GOT3 (cell line): Measurements from ENCODE around the gene SYT12.
"Not testable (repeated sequence)": the region's sequence is repeated elsewhere in the genome, so short reads cannot be mapped to it uniquely, and the experiment has no call there.

ENCODE experiments used
- DNase-seq: peaks from one replicate; lab custom pipeline; 2025; ENCODE audit warnings: mixed read lengths; lab: John Stamatoyannopoulos, UW

SYT12 gene

GRCh38 chr11:66996609-66997273 is 26.2 kb upstream of the SYT12 start:
- DNase-seq, result no peak

DNA sequence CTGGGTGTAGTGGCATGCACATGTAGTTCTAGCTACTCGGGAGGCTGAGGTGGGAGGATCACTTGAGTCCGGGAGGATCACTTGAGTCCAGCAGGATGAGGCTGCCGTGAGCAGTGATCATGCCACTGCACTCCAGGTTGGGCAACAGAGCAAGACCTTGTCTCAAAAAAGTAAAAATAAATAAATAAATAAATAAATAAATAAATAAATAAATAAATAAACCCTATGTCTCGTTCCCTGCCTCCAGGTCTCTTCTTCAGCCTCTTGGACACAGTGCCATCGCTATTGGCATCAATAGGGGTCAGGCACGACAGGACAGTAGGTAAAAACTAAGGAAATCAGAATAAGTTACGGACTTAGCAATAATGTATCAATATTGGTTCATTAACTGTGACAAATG is 23.4 kb upstream of the SYT12 start:
- no peak for DNase-seq

DNA sequence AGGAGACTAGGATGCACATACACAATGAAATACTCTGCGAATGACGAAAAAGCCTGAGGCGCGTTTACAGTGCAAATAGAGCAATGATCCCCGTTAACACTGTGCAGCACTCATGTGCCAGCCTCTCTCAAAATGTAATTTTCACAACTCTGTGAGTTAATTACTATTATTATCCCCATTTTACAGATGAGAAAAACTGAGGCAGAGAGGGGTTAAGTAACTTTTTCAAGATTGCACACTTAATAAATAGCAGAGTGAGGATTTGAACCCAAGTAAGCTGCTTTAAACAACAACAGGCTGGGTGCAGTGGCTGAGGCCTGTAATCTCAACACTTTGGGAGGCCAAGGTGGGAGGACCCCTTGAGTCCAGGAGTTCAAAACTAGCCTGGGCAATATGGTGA is 21.6 kb upstream of the SYT12 start:
- no peak for DNase-seq

DNA sequence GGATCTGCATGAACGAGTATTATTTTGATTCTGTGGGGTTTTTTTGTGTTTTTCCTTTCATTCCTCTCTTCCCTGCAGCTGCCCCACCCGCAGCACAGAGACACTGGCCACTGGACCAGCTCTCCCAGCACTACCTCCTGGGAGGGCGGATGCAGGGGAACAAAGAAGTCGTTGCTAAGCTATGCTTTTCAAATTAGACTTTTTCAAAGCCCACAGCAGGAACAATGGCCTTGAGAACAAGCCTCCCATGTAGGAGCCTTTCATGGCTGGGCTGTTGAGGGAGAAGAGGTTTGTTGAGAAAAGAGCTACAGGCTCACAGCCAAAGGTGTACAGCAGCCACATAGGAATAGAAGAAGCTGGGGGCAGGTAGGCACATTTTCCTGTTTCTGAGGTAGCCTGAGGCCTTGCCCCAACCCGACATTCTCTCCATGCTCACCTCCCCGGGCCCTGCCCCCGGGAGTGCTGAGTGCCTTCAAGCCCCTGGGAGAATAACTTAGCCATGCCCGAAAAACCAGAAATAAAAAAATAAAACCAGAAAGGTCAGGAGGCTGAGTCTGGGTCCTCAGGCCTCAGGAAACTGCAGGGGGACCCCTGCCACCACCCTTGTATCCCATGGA is 20.5 kb upstream of the SYT12 start:
- DNase-seq, result no peak

GRCh38 chr11:67002921-67003411 is 20.0 kb upstream of the SYT12 start:
- DNase-seq, result no peak

DNA sequence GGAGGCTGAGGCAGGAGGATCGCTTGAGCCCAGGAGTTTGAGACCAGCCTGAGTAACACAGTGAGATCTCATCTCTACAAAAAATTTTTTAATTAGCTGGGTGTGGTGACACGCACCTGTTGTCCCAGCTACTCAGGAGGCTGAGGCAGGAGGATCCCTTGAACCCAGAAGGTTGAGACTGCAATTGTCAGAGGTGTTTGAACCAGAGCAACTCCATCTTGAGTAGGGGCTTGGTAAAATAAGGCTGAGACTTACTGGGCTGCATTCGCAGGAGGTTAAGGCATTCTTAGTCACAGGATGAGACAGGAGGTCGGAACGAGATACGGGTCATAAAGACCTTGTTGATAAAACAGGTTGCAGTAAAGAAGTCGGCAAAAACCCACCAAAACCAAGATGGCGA is 17.7 kb upstream of the SYT12 start:
- DNase-seq, result not testable (repeated sequence)

GRCh38 chr11:67006029-67006884 is 16.7 kb upstream of the SYT12 start:
- DNase-seq, result no peak

DNA sequence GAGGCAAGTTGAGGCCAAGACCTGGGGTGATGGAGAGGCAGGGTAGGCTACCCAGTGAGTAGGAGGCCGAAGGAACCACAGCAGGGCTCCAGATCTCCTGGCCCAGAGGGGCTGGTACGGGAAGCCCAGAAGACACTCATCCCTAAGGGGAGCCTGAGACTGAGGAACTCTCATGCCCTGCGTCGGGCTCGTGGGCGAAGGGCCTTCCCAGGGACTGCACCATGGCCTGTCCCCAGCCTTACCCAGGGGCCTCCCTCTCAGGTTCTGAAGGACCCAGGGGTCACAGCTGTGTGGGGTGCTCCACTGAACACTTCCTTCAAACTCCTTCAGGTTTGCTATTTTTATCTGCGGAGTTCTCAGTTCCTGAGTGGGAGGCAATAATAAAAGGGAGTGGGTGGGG is 15.8 kb upstream of the SYT12 start:
- no peak for DNase-seq

GRCh38 chr11:67010296-67010905 is 12.5 kb upstream of the SYT12 start:
- DNase-seq, result no peak

- no peak for DNase-seq
These were observed 9.4 kb upstream of the SYT12 start for GRCh38 chr11:67013511-67014045.

GRCh38 chr11:67014343-67014742 is 8.6 kb upstream of the SYT12 start:
- no peak for DNase-seq

- DNase-seq, result no peak
These were observed 7.9 kb upstream of the SYT12 start for GRCh38 chr11:67015048-67015447.

- DNase-seq, result no peak
These were observed 6.4 kb upstream of the SYT12 start for GRCh38 chr11:67016550-67016949.

GRCh38 chr11:67020949-67021348 is 2.0 kb upstream of the SYT12 start:
- DNase-seq, result no peak

DNA sequence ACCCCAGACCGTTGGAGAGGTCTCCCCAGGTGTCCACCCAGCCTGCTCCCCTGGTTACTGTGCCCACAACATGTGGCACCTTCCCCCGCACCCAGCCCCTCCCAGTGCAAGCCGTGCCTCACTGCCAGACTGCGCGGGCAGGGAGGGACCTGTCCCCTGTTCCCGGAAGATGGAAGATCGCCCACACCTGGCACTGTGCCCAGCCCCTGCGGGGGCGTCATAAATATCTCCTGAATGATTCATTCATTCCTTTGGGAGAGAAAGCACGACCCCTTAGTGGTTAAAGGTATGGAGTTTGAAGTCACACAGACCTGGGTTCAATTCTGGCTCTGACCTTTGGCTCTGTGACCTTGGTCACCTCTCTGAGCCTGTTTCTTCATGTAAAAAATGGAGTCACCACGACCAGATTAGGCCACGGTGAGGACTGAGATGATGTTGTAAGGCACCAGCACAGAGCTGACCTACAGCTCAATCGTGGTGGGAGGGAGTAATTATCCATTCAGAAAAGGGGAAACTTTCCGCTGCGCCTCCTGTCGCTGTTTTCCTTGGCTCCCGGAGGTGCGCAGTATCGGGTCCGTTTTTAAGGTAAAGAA is 497 bp upstream of the SYT12 start:
- DNase-seq, result no peak

GRCh38 chr11:67023957-67024353 is 1.0 kb downstream of the SYT12 start:
- no peak for DNase-seq

GRCh38 chr11:67024410-67024809 is 1.5 kb downstream of the SYT12 start:
- no peak for DNase-seq

DNA sequence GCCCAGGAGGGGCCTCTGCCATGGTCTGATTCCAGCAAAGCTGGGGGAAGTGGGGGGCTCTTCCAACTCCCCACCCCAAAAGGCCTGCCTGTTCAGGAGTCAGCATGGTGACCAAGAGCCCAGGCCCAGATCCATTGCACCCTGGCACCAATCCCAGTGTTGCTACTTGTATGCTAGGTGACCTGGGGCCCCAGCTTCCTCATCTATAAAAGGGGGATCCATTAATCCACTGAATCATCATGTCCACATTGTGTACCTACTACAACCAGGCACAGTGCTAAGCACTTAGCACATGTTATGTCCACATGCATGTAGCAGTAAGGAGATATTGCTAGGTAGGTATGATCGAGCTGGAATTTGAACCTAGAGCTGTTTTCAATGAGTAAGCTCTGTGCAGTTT is 2.0 kb downstream of the SYT12 start:
- DNase-seq, result no peak

DNA sequence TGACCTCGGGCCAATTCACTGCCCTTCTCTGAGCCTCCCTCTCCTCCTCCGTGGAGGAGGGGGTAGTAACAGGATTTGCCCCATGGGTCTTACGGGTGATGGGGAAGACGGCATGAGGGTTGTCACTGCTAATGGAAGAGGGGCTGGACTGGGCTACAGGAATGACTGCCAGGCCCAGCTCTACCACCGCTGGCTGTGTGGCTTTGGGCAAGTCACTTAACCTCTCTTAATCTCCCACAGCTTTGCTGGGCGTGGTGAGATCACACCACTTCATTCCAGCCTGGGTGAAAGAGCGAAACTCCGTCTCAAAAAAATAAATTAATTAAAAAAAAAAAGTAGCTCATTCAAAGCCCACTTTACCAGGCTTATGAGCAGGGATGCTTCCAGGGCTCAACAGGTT is 2.8 kb downstream of the SYT12 start:
- no peak for DNase-seq

- DNase-seq, result no peak
These were observed 4.0 kb downstream of the SYT12 start for GRCh38 chr11:67026941-67027340.

GRCh38 chr11:67027483-67027930 is 4.6 kb downstream of the SYT12 start:
- no peak for DNase-seq
